Measurements from ENCODE around the gene RAB12. TPM values are rescaled to one million over a fixed set of nuclear protein-coding genes. Genes with fewer than 3 reads are reported as not detected.

Gene RAB12
- total and polyA plus RNA-seq, 2 experiments from 2014 or later = 9.8 to 83.9 TPM

DNA sequence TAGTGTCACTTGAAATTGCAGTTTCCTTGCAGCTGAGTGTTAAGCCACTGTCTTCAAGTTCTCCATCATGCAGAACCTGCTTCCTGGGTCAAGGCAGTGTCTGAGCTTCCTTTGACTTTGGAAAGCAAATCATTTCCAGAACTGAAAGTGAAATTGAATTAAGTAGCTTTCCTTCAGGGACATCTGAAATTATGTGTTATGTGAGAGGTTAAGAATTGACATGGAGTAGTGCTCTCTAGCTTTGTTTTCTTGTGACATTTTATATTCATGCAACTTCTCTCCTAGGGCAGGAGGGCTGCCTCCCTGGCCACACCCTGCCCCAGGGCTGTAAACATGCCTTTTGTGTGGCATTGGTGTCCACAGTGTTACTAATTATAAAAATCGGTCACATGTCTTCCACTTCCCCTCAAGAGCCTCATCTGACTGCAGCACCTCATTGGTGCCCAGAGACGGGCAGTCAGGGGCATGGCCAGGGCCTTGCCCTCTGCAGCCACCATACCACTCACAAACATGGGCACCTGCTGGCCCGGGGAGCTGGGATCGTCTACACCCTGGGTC, 14.4 kb downstream of the RAB12 start:
- H3K4me3 ChIP-seq = no peak overlapping the region
- H3K27me3 ChIP-seq = no peaks in the 10 kb centered on the region
- peaks cover 23% of the 10 kb centered on the region for H3K4me1 ChIP-seq (ENCODE audit: low read depth)
- no peaks in the 10 kb centered on the region for H3K9me3 ChIP-seq (ENCODE audit: low read depth)
- H3K36me3 ChIP-seq = peaks cover 3% of the 10 kb centered on the region
- no peak overlapping the region for H3K27ac ChIP-seq
- TF ChIP-seq, protein P1, sequence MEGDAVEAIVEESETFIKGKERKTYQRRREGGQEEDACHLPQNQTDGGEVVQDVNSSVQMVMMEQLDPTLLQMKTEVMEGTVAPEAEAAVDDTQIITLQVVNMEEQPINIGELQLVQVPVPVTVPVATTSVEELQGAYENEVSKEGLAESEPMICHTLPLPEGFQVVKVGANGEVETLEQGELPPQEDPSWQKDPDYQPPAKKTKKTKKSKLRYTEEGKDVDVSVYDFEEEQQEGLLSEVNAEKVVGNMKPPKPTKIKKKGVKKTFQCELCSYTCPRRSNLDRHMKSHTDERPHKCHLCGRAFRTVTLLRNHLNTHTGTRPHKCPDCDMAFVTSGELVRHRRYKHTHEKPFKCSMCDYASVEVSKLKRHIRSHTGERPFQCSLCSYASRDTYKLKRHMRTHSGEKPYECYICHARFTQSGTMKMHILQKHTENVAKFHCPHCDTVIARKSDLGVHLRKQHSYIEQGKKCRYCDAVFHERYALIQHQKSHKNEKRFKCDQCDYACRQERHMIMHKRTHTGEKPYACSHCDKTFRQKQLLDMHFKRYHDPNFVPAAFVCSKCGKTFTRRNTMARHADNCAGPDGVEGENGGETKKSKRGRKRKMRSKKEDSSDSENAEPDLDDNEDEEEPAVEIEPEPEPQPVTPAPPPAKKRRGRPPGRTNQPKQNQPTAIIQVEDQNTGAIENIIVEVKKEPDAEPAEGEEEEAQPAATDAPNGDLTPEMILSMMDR (IDR thresholded peaks at IDR 0.05; ENCODE audit: low read depth, low read length) = no peak
- no peak for DNase-seq (ENCODE audit: low read depth in 1 of 2, low spot score in 1 of 2)

DNA sequence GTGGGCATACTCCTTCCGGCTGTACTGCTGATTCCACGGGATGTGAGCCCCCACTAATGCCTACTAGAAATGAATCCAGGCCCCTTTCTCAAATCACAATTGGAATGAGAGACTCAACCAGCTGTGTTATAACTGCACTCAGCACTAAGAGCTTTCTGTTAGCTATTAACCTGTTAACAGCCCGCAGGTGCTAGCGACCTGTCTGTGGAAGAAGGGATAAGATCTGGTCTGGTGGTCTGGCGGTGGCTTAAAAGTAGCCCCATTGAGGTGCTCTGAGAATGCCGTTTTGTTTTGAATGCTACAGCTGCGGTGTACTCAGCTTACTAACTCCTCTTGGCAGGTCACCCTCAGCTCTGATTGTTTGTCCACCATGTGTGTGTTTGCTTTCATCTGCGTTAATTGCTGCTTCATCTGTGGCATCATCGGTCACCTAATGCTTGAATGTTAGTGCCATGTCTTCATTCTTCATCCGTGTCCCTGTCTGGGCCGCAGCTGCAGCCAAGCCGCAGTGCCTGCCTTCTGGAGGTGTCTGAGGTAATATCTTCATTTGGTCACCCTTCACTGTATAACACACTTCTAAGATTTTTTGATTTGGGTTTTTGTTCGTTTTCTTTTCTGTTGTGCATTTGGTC, 16.3 kb downstream of the RAB12 start:
- TF ChIP-seq, protein P1 (IDR thresholded peaks at IDR 0.05; ENCODE audit: low read depth, low read length) = no peak
- Histone ChIP-seq H3K27ac (peak overlapping the region; percentile 45), H3K36me3 (peaks cover 3% of the 10 kb centered on the region), H3K9me3 (ENCODE audit: low read depth) (no peaks in the 10 kb centered on the region), H3K27me3 (no peaks in the 10 kb centered on the region), H3K4me1 (ENCODE audit: low read depth) (peaks cover 23% of the 10 kb centered on the region), H3K4me3 (no peak overlapping the region)
- no peak for DNase-seq (ENCODE audit: low read depth in 1 of 2, low spot score in 1 of 2)

DNA sequence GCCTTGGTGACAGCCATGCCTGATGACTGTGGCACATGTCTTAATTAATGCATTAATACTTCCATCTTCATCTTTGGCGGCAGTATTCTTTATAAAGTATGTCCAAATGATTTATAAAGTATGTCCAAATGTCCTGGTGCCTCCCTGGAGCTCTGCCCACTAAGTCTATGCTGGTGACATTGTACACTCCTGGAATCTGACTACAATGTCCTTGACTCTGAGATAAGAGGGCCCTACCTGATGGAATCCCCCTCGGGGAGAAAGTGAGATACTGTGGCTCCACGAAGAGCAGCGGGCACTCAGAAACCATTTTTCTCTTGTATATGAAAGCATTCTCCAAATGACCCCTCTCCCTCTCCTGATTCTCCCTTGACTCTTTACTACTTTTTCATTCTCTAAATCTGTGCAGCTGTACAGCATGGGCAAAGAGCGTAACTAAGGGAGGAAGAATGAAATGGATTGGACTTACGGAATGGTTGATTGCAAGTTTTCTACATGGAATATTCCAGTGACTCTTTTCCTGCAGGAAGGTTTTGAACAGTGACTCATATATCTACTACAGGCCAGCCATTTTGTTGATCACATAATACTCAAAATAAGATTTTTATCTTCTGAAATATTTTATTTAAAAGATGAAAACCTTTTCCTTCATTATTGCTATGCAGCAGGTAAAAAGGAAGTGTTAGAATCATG, 17.3 kb downstream of the RAB12 start:
- TF ChIP-seq, protein P1 (IDR thresholded peaks at IDR 0.05; ENCODE audit: low read depth, low read length) = no peak
- Histone ChIP-seq H3K4me3 (no peak overlapping the region), H3K36me3 (peaks cover 3% of the 10 kb centered on the region), H3K27ac (no peak overlapping the region), H3K27me3 (no peaks in the 10 kb centered on the region), H3K9me3 (ENCODE audit: low read depth) (no peaks in the 10 kb centered on the region), H3K4me1 (ENCODE audit: low read depth) (peaks cover 23% of the 10 kb centered on the region)
- peak in 1 of 2 donors; percentile 12 for DNase-seq (ENCODE audit: low read depth in 1 of 2, low spot score in 1 of 2)

DNA sequence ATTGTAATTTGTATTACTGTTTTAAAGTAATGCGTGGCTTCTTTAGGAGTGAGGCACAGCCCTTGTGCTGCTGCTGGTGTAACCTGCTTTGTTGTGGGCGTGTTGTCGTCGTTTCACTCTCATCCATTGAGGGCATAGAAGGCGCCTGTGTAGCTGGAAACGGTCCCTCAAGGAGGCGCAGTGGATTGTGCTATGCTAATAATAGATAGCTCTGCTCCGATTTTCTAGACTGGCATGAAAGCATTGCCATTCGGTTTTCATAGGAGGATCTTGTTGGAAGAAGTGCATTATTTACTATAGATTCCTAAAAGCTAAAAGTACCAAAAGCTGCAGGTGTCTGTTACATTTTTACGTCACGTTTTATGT, 17.9 kb downstream of the RAB12 start:
- H3K4me1 ChIP-seq (ENCODE audit: low read depth) = peaks cover 23% of the 10 kb centered on the region
- DNase-seq (ENCODE audit: low read depth in 1 of 2, low spot score in 1 of 2) = no peak
- TF ChIP-seq, protein P1 (IDR thresholded peaks at IDR 0.05; ENCODE audit: low read depth, low read length) = no peak
- H3K27me3 ChIP-seq = no peaks in the 10 kb centered on the region
- H3K4me3 ChIP-seq = no peak overlapping the region
- H3K9me3 ChIP-seq (ENCODE audit: low read depth) = no peaks in the 10 kb centered on the region
- no peak overlapping the region for H3K27ac ChIP-seq
- H3K36me3 ChIP-seq = peaks cover 3% of the 10 kb centered on the region

DNA sequence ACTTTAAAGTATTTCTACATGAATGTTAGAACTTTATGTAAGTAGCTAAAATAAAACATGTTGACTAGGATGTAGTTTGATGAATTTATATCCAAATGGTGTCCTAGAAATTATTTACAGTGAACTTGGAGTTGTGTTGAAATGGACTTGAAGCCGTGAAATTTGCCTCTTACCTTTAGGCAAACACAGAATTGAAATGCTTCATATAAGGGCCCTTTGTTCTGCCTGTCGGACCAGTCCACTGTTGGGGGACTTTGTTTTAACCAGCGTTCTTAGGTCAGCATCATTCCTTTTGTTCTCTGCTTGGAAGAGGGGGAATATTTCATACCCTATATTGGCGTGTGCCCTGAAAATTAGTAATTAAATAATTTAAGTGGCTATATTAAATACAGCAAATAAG, 18.3 kb downstream of the RAB12 start:
- TF ChIP-seq, protein P1 (IDR thresholded peaks at IDR 0.05; ENCODE audit: low read depth, low read length) = no peak
- no peak overlapping the region for H3K4me3 ChIP-seq
- no peak overlapping the region for H3K27ac ChIP-seq
- no peaks in the 10 kb centered on the region for H3K27me3 ChIP-seq
- H3K9me3 ChIP-seq (ENCODE audit: low read depth) = no peaks in the 10 kb centered on the region
- peaks cover 23% of the 10 kb centered on the region for H3K4me1 ChIP-seq (ENCODE audit: low read depth)
- H3K36me3 ChIP-seq = peaks cover 3% of the 10 kb centered on the region
- DNase-seq (ENCODE audit: low read depth in 1 of 2, low spot score in 1 of 2) = no peak
